22Rv1 (cell line): ENCODE results near the gene ZBTB6.

Experiments
- ZFX ChIP-seq: fragments of 450-650 bp; IDR thresholded peaks from 2 replicates; pipeline ENCODE4 v1.6.1; 2017; ENCODE audit warnings: antibody characterized with exemption, borderline replicate concordance
- TF ChIP-seq, protein P1 (sequence below): fragments of 450-650 bp; IDR thresholded peaks from 2 replicates; pipeline ENCODE4 v1.5.1; 2017; ENCODE audit warnings: mild to moderate bottlenecking

DNA sequence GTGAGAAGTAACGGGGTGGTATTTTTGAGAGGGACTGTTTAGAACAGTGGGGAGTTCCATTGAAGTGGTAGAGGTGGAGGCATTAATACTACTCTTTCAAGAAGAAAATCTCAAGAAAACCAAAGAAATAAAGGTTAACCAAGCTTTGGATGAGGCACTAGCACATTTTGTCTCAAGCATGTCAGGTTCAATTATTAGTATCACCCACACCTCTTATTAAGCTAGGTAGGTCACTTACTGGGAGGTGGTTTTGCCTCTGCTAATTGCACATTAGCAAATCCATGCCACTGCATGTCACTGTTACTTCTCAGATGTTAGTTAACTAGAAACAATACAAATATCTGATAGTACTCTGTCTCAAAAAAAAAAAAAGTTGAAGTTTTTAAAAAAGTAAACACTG lies 37.9 kb upstream of the ZBTB6 start:
- TF ChIP-seq, protein P1, sequence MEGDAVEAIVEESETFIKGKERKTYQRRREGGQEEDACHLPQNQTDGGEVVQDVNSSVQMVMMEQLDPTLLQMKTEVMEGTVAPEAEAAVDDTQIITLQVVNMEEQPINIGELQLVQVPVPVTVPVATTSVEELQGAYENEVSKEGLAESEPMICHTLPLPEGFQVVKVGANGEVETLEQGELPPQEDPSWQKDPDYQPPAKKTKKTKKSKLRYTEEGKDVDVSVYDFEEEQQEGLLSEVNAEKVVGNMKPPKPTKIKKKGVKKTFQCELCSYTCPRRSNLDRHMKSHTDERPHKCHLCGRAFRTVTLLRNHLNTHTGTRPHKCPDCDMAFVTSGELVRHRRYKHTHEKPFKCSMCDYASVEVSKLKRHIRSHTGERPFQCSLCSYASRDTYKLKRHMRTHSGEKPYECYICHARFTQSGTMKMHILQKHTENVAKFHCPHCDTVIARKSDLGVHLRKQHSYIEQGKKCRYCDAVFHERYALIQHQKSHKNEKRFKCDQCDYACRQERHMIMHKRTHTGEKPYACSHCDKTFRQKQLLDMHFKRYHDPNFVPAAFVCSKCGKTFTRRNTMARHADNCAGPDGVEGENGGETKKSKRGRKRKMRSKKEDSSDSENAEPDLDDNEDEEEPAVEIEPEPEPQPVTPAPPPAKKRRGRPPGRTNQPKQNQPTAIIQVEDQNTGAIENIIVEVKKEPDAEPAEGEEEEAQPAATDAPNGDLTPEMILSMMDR: no peak
- no peak for TF ChIP-seq ZFX
